Nucleus accumbens (tissue), 56 donors: Measurements from ENCODE around the gene TMEM94.

Source experiments
- DNase-seq, 56 donors: peaks; one replicate each; lab custom pipeline; 2025; lab: John Stamatoyannopoulos, UW

The TMEM94 gene

GRCh38 chr17:75546181-75546580, 89.7 kb downstream of the TMEM94 start:
- DNase-seq, result no peak

GRCh38 chr17:75547091-75547490, 90.7 kb downstream of the TMEM94 start:
- no peak for DNase-seq

DNA sequence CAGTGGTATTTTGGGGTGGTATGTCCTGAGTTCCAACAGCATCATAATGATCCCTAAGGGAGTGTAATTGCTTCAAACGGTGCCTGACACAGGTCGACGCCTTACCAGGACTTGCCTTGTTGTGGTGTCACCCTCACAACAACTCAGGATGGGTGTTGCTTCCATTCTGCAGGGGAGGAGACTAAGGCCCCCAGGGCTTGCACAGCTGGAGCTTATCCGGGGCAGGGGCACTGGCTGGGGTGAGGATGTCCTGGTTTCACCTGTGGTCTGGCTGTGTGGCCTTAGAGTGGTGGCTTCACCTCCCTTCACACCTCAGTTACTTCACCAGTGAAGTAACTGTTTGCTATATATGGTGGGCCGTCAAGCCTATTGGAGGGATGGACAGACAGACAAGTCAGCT, 92.4 kb downstream of the TMEM94 start:
- no peak for DNase-seq
